ENCODE data around the gene BLCAP.

BLCAP gene

DNA sequence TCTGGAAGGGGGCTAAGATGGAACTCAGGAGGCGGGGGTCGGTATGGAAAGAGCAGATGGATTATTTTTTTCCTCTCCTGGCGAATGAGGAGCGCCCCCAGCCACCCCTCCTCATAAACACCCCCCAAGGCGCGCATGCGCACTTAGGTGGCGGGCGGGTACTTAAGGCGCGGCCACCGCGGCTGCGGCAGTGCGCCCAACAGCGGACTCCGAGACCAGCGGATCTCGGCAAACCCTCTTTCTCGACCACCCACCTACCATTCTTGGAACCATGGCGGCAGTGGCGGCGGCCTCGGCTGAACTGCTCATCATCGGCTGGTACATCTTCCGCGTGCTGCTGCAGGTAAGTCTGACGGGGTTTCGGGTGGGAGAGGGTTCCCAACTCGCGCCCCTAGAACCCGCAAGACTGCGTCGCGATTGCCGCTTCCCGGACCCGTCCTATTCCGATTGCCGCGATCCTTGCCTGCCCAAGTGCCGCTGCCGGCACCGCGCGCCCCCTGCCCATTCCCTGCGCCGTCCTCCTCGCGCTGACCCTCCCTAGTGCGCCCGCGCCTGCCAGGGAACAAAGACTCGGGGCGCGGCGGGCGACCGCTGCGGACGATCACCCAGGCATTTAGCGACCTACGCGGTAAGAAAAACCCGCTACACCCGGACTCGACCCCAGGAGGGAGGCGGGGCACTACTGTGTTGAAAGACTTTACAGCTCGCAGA, 6.5 kb downstream of the BLCAP start, which contains the start of gene NNAT:
NNAT (plus strand) TSS at position 190 of the 711 bp plus-strand sequence; CDS start at position 272, 82 bp downstream.
- H3K36me3 ChIP-seq (ENCODE audit: control insufficient read depth, insufficient read depth, low read length), result peaks cover 30% of the 10 kb centered on the region
- H3K4me1 ChIP-seq (ENCODE audit: control insufficient read depth, insufficient read depth, low read length), result peaks cover 51% of the 10 kb centered on the region

DNA sequence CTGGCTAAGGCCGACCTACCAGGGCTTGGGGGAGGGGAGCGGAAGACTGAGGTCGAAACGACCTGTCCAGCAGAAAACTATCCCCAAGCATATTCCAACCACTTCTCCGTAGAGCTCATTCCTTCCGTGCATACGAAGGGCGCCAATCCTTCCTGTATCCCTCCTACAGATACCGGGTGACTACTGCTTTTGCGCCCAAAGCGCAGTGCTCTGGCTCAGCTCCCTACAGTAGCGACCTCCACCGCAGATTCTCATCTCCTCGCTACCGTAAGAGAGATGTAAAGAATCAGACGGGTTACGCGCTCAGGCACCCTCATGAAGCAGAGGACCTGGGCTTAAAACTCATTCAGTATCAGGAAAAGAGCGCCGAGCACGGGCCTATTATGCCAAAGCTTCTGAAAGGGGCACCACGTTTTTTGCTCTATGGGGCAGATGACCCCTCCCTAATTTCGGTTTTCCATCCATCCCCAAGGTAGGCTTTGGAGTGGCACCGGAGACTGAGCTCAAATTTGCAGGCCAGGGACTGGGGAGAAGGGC, 7.2 kb downstream of the BLCAP start:
- H3K9ac ChIP-seq (ENCODE audit: low read depth, low read length), result no peak overlapping the region
- H3K36me3 ChIP-seq (ENCODE audit: control insufficient read depth, insufficient read depth, low read length), result peaks cover 37% of the 10 kb centered on the region
- peaks cover 45% of the 10 kb centered on the region for H3K4me1 ChIP-seq (ENCODE audit: control insufficient read depth, insufficient read depth, low read length)
- H3K9me3 ChIP-seq (ENCODE audit: control insufficient read depth, insufficient read depth, low read length), result no peaks in the 10 kb centered on the region
- peak overlapping the region; percentile 66 for H3K4me3 ChIP-seq (ENCODE audit: low read depth, low read length)
- peak overlapping the region; percentile 29 for H3K27ac ChIP-seq (ENCODE audit: low read depth, low read length)
- H3K27me3 ChIP-seq (ENCODE audit: control insufficient read depth, insufficient read depth, low read length), result no peaks in the 10 kb centered on the region

More for the DNA sequence above, 6.5 kb downstream of the BLCAP start, which contains the start of gene NNAT:
- Histone ChIP-seq H3K9ac (ENCODE audit: low read depth, low read length) (peak within 1 kb of the TSS; percentile 45), H3K27ac (ENCODE audit: low read depth, low read length) (peak within 1 kb of the TSS; percentile 31), H3K9me3 (ENCODE audit: control insufficient read depth, insufficient read depth, low read length) (no peaks in the 10 kb centered on the region), H3K4me3 (ENCODE audit: low read depth, low read length) (peak within 1 kb of the TSS; percentile 66), H3K27me3 (ENCODE audit: control insufficient read depth, insufficient read depth, low read length) (no peaks in the 10 kb centered on the region)

DNA sequence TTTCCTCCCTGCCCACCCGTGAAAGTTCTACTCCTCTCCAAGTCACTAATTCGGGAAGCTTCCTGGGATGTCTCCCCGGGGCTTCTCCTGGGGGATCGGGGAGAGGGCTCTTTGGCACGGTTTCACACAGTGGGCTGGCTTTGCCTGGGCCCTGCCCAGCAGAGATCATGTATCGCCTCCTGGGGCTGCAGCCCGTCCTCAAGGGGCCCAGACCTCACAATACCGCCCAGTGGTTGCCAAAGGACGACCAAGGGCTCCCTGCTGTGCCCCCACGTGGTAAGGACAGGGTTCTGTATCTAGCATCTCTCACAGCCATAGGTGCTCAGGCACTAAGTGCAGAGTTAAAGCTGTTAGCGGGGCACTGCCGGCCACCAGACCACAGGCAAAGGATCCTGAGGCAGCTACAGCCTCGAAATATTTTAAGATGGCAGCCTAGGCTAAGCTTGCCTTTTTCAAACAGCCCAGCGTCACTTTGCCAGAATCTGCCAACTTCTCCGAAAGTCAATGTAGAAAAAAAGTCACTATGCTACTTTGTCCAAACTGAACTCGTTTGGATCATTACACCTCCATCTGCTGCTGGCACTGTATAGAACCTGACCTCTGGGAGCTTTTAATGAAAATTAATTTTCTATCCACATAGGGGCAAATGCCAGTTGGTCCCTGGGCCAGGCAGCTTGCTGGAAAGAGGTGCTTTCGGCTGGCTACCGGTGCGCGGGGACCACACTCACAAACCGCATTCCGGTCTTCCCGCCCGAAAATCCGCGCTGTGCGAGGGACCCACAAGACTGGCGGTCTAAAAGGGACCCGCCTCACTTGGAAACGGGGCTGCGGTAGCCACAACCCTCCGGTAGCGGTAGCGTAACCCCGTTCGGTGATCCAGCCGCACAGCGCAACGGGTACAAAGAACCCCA, 7.9 kb downstream of the BLCAP start:
- H3K36me3 ChIP-seq (ENCODE audit: control insufficient read depth, insufficient read depth, low read length), result peaks cover 39% of the 10 kb centered on the region
- H3K27me3 ChIP-seq (ENCODE audit: control insufficient read depth, insufficient read depth, low read length), result no peaks in the 10 kb centered on the region
- H3K9me3 ChIP-seq (ENCODE audit: control insufficient read depth, insufficient read depth, low read length), result no peaks in the 10 kb centered on the region
- peak overlapping the region; percentile 66 for H3K4me3 ChIP-seq (ENCODE audit: low read depth, low read length)
- H3K4me1 ChIP-seq (ENCODE audit: control insufficient read depth, insufficient read depth, low read length), result peaks cover 38% of the 10 kb centered on the region
- H3K9ac ChIP-seq (ENCODE audit: low read depth, low read length), result no peak overlapping the region
- peak overlapping the region; percentile 16 for H3K27ac ChIP-seq (ENCODE audit: low read depth, low read length)

DNA sequence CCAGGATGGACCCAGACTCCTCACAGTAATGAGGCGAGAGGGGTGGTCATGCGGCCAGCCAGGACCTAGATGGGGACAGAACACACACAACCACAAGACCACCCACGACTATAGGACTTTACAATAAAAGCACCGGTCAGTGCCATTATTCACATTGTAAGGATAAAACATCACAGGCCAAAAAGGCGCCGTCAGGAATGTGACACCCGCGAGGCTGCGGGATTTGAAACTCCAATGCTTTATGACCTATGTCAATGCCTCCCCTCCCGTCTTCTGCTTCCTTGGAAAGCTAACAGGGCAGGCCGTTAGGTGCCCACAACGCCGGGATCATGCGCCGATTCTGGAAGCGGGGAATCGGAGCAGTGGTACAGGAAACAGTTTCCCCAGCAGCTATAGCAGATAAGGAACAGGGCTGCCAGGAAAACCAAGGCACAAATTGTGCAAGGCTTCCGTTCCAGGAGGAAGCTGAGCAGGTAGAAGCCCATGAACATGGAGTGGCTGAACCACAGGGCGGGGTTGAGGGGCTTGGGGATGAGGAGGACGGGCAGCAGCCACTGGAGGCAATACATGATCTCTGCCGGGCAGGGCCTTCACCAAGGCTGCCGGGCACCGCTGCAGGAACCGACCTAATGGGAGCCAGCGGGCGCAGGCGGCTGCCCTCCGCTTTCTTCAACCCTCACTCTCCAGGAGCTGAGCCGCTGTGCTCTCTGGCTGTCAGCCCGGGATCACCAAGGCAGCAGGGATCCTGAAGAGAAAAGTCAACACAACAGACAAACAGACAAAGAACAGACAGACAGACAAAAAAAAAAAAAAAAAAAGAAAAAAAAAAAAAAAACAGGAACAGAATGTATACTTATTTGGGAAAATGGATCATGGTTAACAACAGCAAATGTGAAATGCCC, 8.8 kb downstream of the BLCAP start:
- H3K27me3 ChIP-seq (ENCODE audit: control insufficient read depth, insufficient read depth, low read length), result no peaks in the 10 kb centered on the region
- no peak overlapping the region for H3K27ac ChIP-seq (ENCODE audit: low read depth, low read length)
- H3K4me1 ChIP-seq (ENCODE audit: control insufficient read depth, insufficient read depth, low read length), result peaks cover 30% of the 10 kb centered on the region
- H3K9ac ChIP-seq (ENCODE audit: low read depth, low read length), result no peak overlapping the region
- no peaks in the 10 kb centered on the region for H3K9me3 ChIP-seq (ENCODE audit: control insufficient read depth, insufficient read depth, low read length)
- no peak overlapping the region for H3K4me3 ChIP-seq (ENCODE audit: low read depth, low read length)
- peaks cover 47% of the 10 kb centered on the region for H3K36me3 ChIP-seq (ENCODE audit: control insufficient read depth, insufficient read depth, low read length)

DNA sequence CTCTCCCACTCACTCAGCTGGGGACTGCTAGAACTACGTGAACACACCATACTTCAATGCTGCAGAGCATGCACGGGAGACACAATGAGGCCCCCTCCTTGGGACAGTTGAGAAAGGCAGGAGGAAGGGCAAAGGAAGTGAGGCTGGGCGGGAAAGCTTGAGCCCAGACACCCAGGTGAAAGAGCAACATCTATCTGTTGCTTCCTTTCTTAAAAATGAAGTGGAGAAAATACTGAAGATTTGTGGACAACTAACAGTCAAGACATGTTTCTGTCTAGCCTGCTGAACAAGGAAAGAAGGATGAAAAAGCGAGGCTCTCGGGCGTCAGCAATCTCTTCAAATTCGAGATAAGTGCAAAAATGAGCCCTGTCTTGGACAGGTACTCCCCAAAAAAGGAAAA, 9.6 kb downstream of the BLCAP start:
- Histone ChIP-seq H3K4me1 (ENCODE audit: control insufficient read depth, insufficient read depth, low read length) (peaks cover 23% of the 10 kb centered on the region), H3K36me3 (ENCODE audit: control insufficient read depth, insufficient read depth, low read length) (peaks cover 49% of the 10 kb centered on the region), H3K27me3 (ENCODE audit: control insufficient read depth, insufficient read depth, low read length) (no peaks in the 10 kb centered on the region), H3K27ac (ENCODE audit: low read depth, low read length) (no peak overlapping the region), H3K9me3 (ENCODE audit: control insufficient read depth, insufficient read depth, low read length) (no peaks in the 10 kb centered on the region), H3K4me3 (ENCODE audit: low read depth, low read length) (no peak overlapping the region), H3K9ac (ENCODE audit: low read depth, low read length) (no peak overlapping the region)

DNA sequence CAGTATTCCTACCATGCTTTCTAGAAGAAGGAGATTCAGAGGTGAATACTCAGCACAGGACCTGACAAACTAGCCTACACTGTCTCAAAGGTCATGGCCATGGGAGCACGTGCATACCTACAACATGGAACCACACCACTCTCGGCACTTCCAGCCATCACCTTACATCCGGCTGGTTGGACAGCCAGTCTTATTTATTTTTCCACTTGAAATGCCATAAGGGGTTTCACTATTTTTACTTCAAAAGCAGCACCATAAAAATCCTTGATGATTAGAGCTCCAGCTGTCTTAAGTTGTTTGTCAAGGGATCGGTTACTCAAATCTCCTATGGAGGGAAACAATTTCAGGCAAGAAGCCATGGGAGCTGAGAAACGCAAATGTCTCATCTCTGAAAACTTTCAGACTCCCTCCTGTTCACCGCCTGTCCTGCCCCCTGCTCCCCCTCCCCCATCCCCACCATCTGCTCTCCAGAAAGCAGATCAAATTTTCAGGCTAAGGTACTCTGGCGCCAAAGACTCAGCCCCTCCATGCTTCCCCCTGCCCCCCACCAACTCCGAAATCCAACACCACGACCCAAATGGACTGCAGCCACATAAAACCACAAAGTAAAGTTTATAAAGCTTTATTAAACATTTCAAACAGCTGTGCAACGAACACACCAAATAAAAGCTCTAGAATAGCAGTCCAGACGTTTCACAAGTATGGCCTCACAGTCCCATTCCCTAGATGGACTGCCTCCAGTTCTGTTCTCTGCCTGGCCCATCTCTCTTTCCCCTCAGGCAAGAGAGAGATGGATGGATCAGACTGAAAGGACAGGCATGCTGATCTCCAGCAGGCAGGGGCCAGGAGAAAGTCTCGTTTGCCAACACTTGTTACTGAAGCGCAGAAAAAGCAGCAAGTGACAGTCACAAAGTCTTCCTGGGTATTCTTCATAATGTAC, 10.6 kb downstream of the BLCAP start:
- Histone ChIP-seq H3K27ac (ENCODE audit: low read depth, low read length) (no peak overlapping the region), H3K9me3 (ENCODE audit: control insufficient read depth, insufficient read depth, low read length) (no peaks in the 10 kb centered on the region), H3K36me3 (ENCODE audit: control insufficient read depth, insufficient read depth, low read length) (peaks cover 49% of the 10 kb centered on the region), H3K27me3 (ENCODE audit: control insufficient read depth, insufficient read depth, low read length) (no peaks in the 10 kb centered on the region), H3K4me3 (ENCODE audit: low read depth, low read length) (no peak overlapping the region), H3K4me1 (ENCODE audit: control insufficient read depth, insufficient read depth, low read length) (peaks cover 20% of the 10 kb centered on the region), H3K9ac (ENCODE audit: low read depth, low read length) (no peak overlapping the region)

DNA sequence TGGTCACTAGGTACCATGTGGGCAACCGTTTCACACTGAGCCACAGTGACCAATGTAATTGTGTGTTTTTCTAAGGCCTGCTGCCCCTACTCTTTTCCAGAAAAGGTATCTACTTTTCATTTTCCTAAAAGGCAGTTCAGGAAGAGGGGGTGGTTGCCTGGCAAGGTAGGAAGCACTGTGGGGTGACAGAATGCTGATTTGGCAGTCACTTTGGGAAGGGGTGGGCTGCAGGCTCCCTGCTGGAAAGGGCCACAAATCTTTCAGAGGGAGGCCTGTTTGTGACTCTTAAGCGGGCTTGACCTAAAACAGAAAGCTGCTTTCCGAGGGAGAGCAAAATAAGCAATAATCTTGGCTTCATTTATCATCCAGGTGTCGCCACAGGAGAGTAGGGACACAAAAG, 11.8 kb downstream of the BLCAP start:
- H3K27ac ChIP-seq (ENCODE audit: low read depth, low read length), result no peak overlapping the region
- peaks cover 56% of the 10 kb centered on the region for H3K36me3 ChIP-seq (ENCODE audit: control insufficient read depth, insufficient read depth, low read length)
- no peaks in the 10 kb centered on the region for H3K9me3 ChIP-seq (ENCODE audit: control insufficient read depth, insufficient read depth, low read length)
- peaks cover 16% of the 10 kb centered on the region for H3K4me1 ChIP-seq (ENCODE audit: control insufficient read depth, insufficient read depth, low read length)
- H3K27me3 ChIP-seq (ENCODE audit: control insufficient read depth, insufficient read depth, low read length), result no peaks in the 10 kb centered on the region
- no peak overlapping the region for H3K9ac ChIP-seq (ENCODE audit: low read depth, low read length)
- H3K4me3 ChIP-seq (ENCODE audit: low read depth, low read length), result no peak overlapping the region

DNA sequence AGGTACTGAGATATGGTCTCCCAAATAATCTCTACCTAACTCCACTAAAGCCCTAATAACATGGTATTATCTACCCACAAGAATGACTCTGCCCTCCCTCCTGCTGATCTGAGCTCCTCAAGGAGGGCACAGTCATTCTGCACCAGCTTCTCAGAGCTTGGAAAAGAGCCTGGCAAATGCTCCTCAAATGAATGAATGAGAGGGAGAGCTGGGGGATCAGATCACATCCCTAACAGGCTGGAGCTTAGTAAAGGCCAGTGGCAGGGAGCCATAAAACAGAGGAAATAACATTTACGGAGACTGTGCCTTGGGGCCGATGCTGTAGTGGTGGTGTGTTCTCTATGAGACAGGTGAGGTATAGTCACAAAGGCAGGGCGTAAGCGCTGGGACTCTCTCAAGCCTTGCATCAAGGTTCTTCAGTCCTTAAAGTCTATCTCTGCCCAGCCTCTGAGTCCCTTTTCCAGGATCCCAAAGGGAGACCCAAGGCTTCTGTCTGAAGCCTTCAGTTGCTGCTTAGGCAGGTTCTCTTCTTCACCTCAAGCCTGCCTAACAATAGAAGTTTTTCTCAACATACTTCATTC, 13.8 kb downstream of the BLCAP start:
- Histone ChIP-seq H3K36me3 (ENCODE audit: control insufficient read depth, insufficient read depth, low read length) (peaks cover 55% of the 10 kb centered on the region), H3K4me3 (ENCODE audit: low read depth, low read length) (no peak overlapping the region), H3K27me3 (ENCODE audit: control insufficient read depth, insufficient read depth, low read length) (no peaks in the 10 kb centered on the region), H3K27ac (ENCODE audit: low read depth, low read length) (no peak overlapping the region), H3K4me1 (ENCODE audit: control insufficient read depth, insufficient read depth, low read length) (peaks cover 8% of the 10 kb centered on the region), H3K9ac (ENCODE audit: low read depth, low read length) (no peak overlapping the region), H3K9me3 (ENCODE audit: control insufficient read depth, insufficient read depth, low read length) (no peaks in the 10 kb centered on the region)

DNA sequence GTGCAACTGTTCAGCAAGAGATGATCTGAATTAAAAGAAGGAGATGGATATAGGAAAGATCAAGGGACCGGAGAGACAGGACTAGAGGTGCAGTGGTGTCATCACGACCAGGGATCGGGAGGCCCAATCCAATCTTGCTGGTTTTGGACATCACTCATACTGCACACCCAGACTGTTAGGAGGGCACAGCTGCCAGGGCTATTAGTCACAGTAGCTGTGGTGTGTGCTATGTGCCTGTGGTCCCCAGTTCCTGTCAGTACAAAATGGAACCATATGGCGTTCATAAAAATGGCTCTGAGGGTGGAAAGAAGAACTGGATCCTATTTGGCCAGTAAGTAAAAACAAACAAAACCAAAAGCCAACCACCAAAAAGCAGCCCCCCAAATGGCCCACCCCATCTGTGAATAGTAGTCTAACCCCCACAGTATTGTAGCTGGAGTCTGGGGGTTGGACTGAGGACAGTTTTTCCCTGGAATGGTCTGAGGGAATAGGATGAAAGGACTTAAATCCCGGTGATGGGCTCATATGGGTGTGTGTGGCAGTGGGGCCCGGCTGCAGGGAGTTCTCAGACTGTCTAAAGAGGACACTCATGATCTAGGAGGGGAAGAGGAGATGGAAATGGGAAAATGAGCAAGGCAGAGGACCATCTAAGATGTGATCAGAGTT, 15.9 kb downstream of the BLCAP start:
- Histone ChIP-seq H3K27me3 (ENCODE audit: control insufficient read depth, insufficient read depth, low read length) (no peaks in the 10 kb centered on the region), H3K9ac (ENCODE audit: low read depth, low read length) (no peak overlapping the region), H3K4me3 (ENCODE audit: low read depth, low read length) (no peak overlapping the region), H3K27ac (ENCODE audit: low read depth, low read length) (no peak overlapping the region), H3K36me3 (ENCODE audit: control insufficient read depth, insufficient read depth, low read length) (peaks cover 37% of the 10 kb centered on the region), H3K4me1 (ENCODE audit: control insufficient read depth, insufficient read depth, low read length) (no peaks in the 10 kb centered on the region), H3K9me3 (ENCODE audit: control insufficient read depth, insufficient read depth, low read length) (no peaks in the 10 kb centered on the region)

All from HUES48 (cell line).